ENCODE measurements around the gene VSIR. TPM values are rescaled to one million over a fixed set of nuclear protein-coding genes. Genes with fewer than 3 reads are reported as not detected.

Gene VSIR
- total and polyA plus RNA-seq, 8 donors: 14.2 to 103 (median 16.2) TPM

DNA sequence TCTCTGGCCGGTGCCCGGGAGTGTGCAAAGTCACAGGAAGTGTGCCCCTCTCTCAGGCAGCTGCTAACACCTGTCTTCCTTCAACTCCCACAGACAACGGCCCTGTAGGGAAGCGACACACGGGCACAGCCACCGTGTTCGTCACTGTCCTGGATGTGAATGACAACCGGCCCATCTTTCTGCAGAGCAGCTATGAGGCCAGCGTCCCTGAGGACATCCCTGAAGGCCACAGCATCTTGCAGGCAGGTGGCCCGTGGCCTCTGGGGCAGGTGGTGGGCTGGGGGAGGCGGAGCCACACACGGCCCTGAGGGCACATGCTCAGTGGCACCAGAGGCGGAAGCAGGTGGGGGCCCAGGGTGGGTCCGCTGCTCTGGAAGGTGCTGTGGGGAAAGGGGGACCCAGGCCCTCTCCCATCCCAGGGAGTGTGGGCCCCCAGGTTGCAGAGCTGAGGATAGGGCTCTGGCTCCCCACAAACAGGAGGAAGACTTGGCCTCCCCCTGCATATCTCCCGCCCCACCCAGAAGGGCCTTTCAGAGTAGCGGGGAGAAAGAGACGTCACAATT lies 60.7 kb downstream of the VSIR start:
- H3K9me3 ChIP-seq: no peaks in the 10 kb centered on the region
- no peak overlapping the region for H3K4me3 ChIP-seq
- H3K27ac ChIP-seq: peak overlapping the region; percentile 69 to 93 (median 86)
- intact Hi-C loops (cut with DNase I; ENCODE audit: low total_unique reads): no loop called here
- peaks cover 30 to 69% (median 50%) of the 10 kb centered on the region in 4 donors for H3K4me1 ChIP-seq
- H3K27me3 ChIP-seq: peaks cover 0 to 3% (median 0%) of the 10 kb centered on the region in 3 donors
- no peaks in the 10 kb centered on the region for H3K36me3 ChIP-seq
- TF ChIP-seq, protein P1, sequence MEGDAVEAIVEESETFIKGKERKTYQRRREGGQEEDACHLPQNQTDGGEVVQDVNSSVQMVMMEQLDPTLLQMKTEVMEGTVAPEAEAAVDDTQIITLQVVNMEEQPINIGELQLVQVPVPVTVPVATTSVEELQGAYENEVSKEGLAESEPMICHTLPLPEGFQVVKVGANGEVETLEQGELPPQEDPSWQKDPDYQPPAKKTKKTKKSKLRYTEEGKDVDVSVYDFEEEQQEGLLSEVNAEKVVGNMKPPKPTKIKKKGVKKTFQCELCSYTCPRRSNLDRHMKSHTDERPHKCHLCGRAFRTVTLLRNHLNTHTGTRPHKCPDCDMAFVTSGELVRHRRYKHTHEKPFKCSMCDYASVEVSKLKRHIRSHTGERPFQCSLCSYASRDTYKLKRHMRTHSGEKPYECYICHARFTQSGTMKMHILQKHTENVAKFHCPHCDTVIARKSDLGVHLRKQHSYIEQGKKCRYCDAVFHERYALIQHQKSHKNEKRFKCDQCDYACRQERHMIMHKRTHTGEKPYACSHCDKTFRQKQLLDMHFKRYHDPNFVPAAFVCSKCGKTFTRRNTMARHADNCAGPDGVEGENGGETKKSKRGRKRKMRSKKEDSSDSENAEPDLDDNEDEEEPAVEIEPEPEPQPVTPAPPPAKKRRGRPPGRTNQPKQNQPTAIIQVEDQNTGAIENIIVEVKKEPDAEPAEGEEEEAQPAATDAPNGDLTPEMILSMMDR (IDR thresholded peaks at IDR 0.05): no peak
- TF ChIP-seq POLR2AphosphoS5 (IDR thresholded peaks at IDR 0.05): no peak
- TF ChIP-seq POLR2A (IDR thresholded peaks at IDR 0.05): no peak
- no peak for TF ChIP-seq EP300 (IDR thresholded peaks at IDR 0.05)
- WGBS, 5 donors: 66 to 82% (median 76%) methylated on average over 10 to 17 of the region's 17 CpGs
- DNase-seq: no peak

DNA sequence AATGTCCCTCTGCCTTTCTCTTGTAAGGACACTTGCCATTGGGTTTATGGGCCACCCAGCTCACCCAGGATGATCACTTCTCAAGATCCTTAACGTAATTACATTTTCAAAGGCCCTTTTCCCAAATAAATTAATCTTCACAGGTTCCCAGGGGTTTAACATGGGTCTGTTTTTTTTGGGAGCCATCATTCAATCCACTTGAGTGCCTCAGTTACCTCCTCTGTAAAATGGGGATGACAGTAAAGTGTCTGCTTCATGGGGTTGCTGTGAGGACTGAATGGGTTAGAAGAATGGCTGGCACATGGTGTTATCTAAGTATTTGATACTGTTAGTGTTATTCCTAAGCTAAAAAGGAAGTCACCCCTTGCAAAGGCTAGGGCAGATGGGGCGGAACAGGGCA lies 61.1 kb downstream of the VSIR start:
- Histone ChIP-seq H3K4me3 (no peak overlapping the region), H3K4me1 (peaks cover 30 to 66% (median 47%) of the 10 kb centered on the region in 4 donors), H3K9me3 (no peaks in the 10 kb centered on the region), H3K27ac (peak overlapping the region in 4 of 5 donors; percentile 81 to 93 (median 87)), H3K27me3 (peaks cover 0 to 3% (median 0%) of the 10 kb centered on the region in 3 donors), H3K36me3 (no peaks in the 10 kb centered on the region)
- intact Hi-C loops (cut with DNase I; ENCODE audit: low total_unique reads): no loop called here
- TF ChIP-seq POLR2AphosphoS5 (IDR thresholded peaks at IDR 0.05): no peak
- TF ChIP-seq POLR2A (IDR thresholded peaks at IDR 0.05): no peak
- no peak for DNase-seq
- WGBS, 5 donors: 92 to 100% (median 95%) methylated on average over 2 of the region's 2 CpGs

DNA sequence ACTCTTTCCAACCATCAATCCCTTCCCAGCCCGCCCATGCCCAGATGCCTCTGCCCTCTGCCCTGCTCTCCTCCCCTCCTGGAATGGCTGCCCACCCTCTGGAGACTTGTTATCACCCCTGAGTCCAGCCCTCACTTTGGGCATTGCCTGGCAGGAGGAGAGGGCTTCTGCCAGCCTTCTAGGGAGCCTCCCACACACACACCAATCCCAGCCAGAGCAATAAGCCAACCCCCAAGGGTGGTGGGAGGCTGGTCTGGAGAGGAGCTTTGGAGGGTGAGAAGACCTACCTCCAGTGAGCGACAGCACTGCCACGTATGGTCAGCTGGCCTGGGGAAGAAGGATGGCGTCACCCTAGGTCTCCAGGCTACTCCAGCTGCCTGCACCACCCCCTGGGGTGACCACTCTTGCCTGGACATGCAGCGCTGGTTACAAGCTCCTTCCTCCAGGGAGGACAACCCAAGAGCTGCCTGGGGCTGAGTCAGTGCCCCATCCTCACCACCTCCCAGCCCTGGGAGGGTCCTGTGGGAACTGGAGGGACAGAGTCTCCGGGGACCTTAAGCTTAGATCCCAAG lies 62.2 kb downstream of the VSIR start:
- 84 to 94% (median 90%) methylated on average over 3 to 6 of the region's 6 CpGs for WGBS, 5 donors
- no peaks in the 10 kb centered on the region for H3K36me3 ChIP-seq
- peaks cover 30 to 57% (median 41%) of the 10 kb centered on the region in 4 donors for H3K4me1 ChIP-seq
- DNase-seq: no peak
- intact Hi-C loops (cut with DNase I; ENCODE audit: low total_unique reads): no loop called here
- H3K27me3 ChIP-seq: peaks cover 0 to 3% (median 0%) of the 10 kb centered on the region in 3 donors
- no peak overlapping the region for H3K4me3 ChIP-seq
- H3K27ac ChIP-seq: peak overlapping the region in 1 of 5 donors; percentile 88
- no peak for TF ChIP-seq POLR2AphosphoS5 (IDR thresholded peaks at IDR 0.05)
- TF ChIP-seq POLR2A (IDR thresholded peaks at IDR 0.05): no peak
- TF ChIP-seq, protein P1 (IDR thresholded peaks at IDR 0.05): no peak
- TF ChIP-seq EP300 (IDR thresholded peaks at IDR 0.05): no peak
- H3K9me3 ChIP-seq: no peaks in the 10 kb centered on the region

DNA sequence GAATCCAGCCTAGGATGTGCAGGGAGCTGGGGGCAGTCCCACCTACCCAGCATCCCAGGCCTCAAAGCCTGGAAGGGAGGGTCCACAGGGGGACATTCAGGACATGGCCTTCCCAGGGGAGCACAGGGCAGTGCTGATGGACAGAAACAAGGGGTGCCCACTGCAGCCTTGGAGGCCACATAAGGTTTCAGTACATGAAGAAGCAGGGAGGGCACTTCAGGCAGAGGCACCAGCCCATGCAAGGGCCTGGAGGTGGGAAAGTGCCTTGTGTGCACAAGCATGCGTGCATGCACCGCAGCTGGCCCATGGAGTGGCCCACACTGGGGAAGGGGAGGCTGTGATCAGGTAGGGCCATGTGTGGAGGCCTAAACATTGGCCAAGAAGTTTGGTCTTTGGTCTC lies 62.8 kb downstream of the VSIR start:
- H3K36me3 ChIP-seq: no peaks in the 10 kb centered on the region
- 89 to 100% (median 96%) methylated on average over 2 of the region's 2 CpGs for WGBS, 5 donors
- no peak for DNase-seq
- peaks cover 30 to 50% (median 39%) of the 10 kb centered on the region in 4 donors for H3K4me1 ChIP-seq
- no peak overlapping the region for H3K27ac ChIP-seq
- TF ChIP-seq, protein P1 (IDR thresholded peaks at IDR 0.05): no peak
- H3K4me3 ChIP-seq: no peak overlapping the region
- H3K27me3 ChIP-seq: peaks cover 0 to 3% (median 0%) of the 10 kb centered on the region in 3 donors
- intact Hi-C loops (cut with DNase I; ENCODE audit: low total_unique reads): no loop called here
- no peaks in the 10 kb centered on the region for H3K9me3 ChIP-seq
